HTR-8/SVneo (cell line): Measurements from ENCODE around the gene GBE1.

Experiments
- DNase-seq: peaks from one replicate; pipeline ENCODE4 v3.0.0; 2011; ENCODE audit warnings: low spot score, mixed read lengths; ENCODE audit not compliant: insufficient read length
- FAIRE-seq: peaks from 2 replicates; lab custom pipeline; 2011; peaks lifted over from hg19 to GRCh38; lab: Jason Lieb, UNC

GBE1 gene

GRCh38 chr3:81442758-81443456, 318.5 kb downstream of the GBE1 start:
- DNase-seq (no peak), FAIRE-seq (no peak)

GRCh38 chr3:81440661-81441060, 320.8 kb downstream of the GBE1 start:
- FAIRE-seq = no peak

More at GRCh38 chr3:81440661-81441060, 320.8 kb downstream of the GBE1 start:
- DNase-seq = no peak
